WTC11 (cell line): ENCODE results near the gene EEF2KMT. TPM values are rescaled to one million over a fixed set of nuclear protein-coding genes. Genes with fewer than 3 reads are reported as not detected.

Source experiments
- ATAC-seq: fragments of 200-7000 bp; cut with Tn5 transposase; 2 replicates; pipeline ENCODE4 v1.10.0; 2021; ENCODE audit warnings: mild to moderate bottlenecking, moderate library complexity
- CTCF ChIA-PET: fragments of 300-600 bp; sonication (Branson Sonifier 250); formaldehyde crosslinking; loops from one replicate; lab custom pipeline; 2021; ENCODE audit warnings: antibody characterized with exemption; lab: Charles Lee
- POLR2A ChIA-PET: fragments of 350-600 bp; sonication (Branson Sonifier 250); formaldehyde crosslinking; loops from one replicate; lab custom pipeline; 2021; ENCODE audit warnings: antibody characterized with exemption; lab: Charles Lee
- DNase-seq: peaks from one replicate; pipeline ENCODE4 v3.0.0; 2021; ENCODE audit warnings: low spot score
- H3K27ac Mint-ChIP-seq: 2 replicates; pipeline ENCODE4 v1.8.0; 2021; ENCODE audit warnings: mixed read lengths
- H3K27me3 Mint-ChIP-seq: 2 replicates; pipeline ENCODE4 v1.8.0; 2021; ENCODE audit warnings: low read depth, mild to moderate bottlenecking, moderate library complexity, mixed read lengths
- H3K36me3 Mint-ChIP-seq: 2 replicates; pipeline ENCODE4 v1.8.0; 2021; ENCODE audit warnings: mixed read lengths
- H3K4me1 Mint-ChIP-seq: 2 replicates; pipeline ENCODE4 v1.8.0; 2022; ENCODE audit warnings: mixed read lengths
- H3K4me3 Mint-ChIP-seq: 2 replicates; pipeline ENCODE4 v1.8.0; 2021; ENCODE audit warnings: mild to moderate bottlenecking, moderate library complexity, mixed read lengths
- H3K9me3 Mint-ChIP-seq: 2 replicates; pipeline ENCODE4 v1.8.0; 2021; ENCODE audit warnings: mixed read lengths
- ATF1 ChIP-seq: sonication (generic); formaldehyde crosslinking; IDR thresholded peaks from 2 replicates; pipeline ENCODE4 v1.8.1; 2023; ENCODE audit warnings: mild to moderate bottlenecking, moderate library complexity, missing genetic modification reagents
- ETV6 ChIP-seq: sonication (generic); formaldehyde crosslinking; IDR thresholded peaks from 2 replicates; pipeline ENCODE4 v1.8.1; 2022; ENCODE audit warnings: mild to moderate bottlenecking, missing genetic modification reagents
- FOXJ3 ChIP-seq: sonication (generic); formaldehyde crosslinking; IDR thresholded peaks from 2 replicates; pipeline ENCODE4 v1.9.0; 2021; ENCODE audit warnings: missing genetic modification reagents, mild to moderate bottlenecking, borderline replicate concordance
- GTF2I ChIP-seq: fragments of 250-450 bp; sonication (Bioruptor Pico); conservative IDR thresholded peaks from 2 replicates; pipeline ENCODE4 v1.4.0; 2021; ENCODE audit warnings: mild to moderate bottlenecking
- JAZF1 ChIP-seq: fragments of 250-450 bp; sonication (Bioruptor Pico); IDR thresholded peaks from 2 replicates; pipeline ENCODE4 v1.9.0; 2021; ENCODE audit warnings: moderate library complexity, mild to moderate bottlenecking, inconsistent platforms
- JUN ChIP-seq: sonication (generic); formaldehyde crosslinking; IDR thresholded peaks from 2 replicates; pipeline ENCODE4 v1.8.0; 2023; ENCODE audit warnings: mild to moderate bottlenecking, missing genetic modification reagents
- NR2C2 ChIP-seq: sonication (generic); formaldehyde crosslinking; IDR thresholded peaks from 2 replicates; pipeline ENCODE4 v1.8.0; 2022; ENCODE audit warnings: mild to moderate bottlenecking, missing genetic modification reagents
- OVOL2 ChIP-seq: fragments of 250-450 bp; sonication (Bioruptor Pico); IDR thresholded peaks from 2 replicates; pipeline ENCODE4 v1.9.0; 2021; ENCODE audit warnings: mild to moderate bottlenecking, borderline replicate concordance
- SP1 ChIP-seq: sonication (generic); formaldehyde crosslinking; conservative IDR thresholded peaks from 2 replicates; pipeline ENCODE4 v1.8.1; 2022; ENCODE audit warnings: missing genetic modification reagents
- ZNF232 ChIP-seq: sonication (generic); formaldehyde crosslinking; IDR thresholded peaks from 2 replicates; pipeline ENCODE4 v1.8.0; 2022; ENCODE audit warnings: mild to moderate bottlenecking, missing genetic modification reagents
- ZNF263 ChIP-seq: sonication (generic); formaldehyde crosslinking; IDR thresholded peaks from 2 replicates; pipeline ENCODE4 v1.8.1; 2022; ENCODE audit warnings: low read depth, mild to moderate bottlenecking, moderate library complexity, missing genetic modification reagents
- ZNF671 ChIP-seq: fragments of 250-450 bp; sonication (Bioruptor Pico); IDR thresholded peaks from 2 replicates; pipeline ENCODE4 v1.8.0; 2021; ENCODE audit warnings: mild to moderate bottlenecking
- total RNA-seq: library from RNA; stranded (reverse); gene quantifications from 3 replicates; pipeline ENCODE4 v1.2.3, GENCODE V29; 2021
- TF ChIP-seq, protein P1 (sequence below): sonication (generic); formaldehyde crosslinking; IDR thresholded peaks from 2 replicates; pipeline ENCODE4 v1.8.1; 2022; ENCODE audit warnings: missing genetic modification reagents, borderline replicate concordance
- TF ChIP-seq, protein P2 (sequence below): sonication (generic); formaldehyde crosslinking; IDR thresholded peaks from 2 replicates; pipeline ENCODE4 v1.8.0; 2022; ENCODE audit warnings: mild to moderate bottlenecking, missing genetic modification reagents
- TF ChIP-seq, protein P3 (sequence below): fragments of 250-450 bp; sonication (Bioruptor Pico); IDR thresholded peaks from 2 replicates; pipeline ENCODE4 v1.9.0; 2021; ENCODE audit warnings: mild to moderate bottlenecking, borderline replicate concordance
- TF ChIP-seq, protein P4 (sequence below): fragments of 250-450 bp; sonication (Bioruptor Pico); IDR thresholded peaks from 2 replicates; pipeline ENCODE4 v1.9.0; 2021; ENCODE audit warnings: moderate library complexity, mild to moderate bottlenecking, inconsistent platforms, borderline replicate concordance
- TF ChIP-seq, protein P5 (sequence below): sonication (generic); formaldehyde crosslinking; IDR thresholded peaks from 2 replicates; pipeline ENCODE4 v1.8.1; 2022; ENCODE audit warnings: mild to moderate bottlenecking, moderate library complexity, missing genetic modification reagents
- TF ChIP-seq, protein P6 (sequence below): fragments of 250-450 bp; sonication (Bioruptor Pico); IDR thresholded peaks from 2 replicates; pipeline ENCODE4 v1.9.0; 2021; ENCODE audit warnings: mild to moderate bottlenecking

The EEF2KMT gene
- total RNA-seq, 1 experiment from 2014 or later = 19.6 TPM

DNA sequence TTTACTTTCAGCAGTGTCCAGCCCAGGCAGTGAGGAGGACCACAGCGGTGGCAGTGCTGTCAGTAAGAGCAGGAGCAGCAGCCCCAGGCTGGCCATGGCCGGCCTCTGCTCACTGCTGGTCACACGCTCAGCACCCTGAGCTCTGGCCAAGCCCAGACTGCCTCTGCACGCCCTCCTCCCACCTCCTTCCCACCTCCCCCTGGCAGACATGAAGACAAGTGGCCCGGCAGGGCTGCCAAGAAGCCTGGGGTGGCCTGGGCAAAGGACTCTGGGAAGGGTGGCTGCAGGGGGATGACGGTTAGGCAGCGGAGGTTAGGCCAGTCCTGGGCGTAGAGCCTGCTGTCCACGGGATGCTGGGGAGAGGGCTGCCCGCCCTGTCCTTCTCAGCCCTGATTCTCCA is 31.8 kb downstream of the EEF2KMT start, which contains the start of gene C16orf89:
Gene C16orf89, minus strand, starts transcription at position 144 of the 400 bp plus-strand sequence. Its CDS starts 48 bp downstream, at position 96.
- H3K27me3 Mint-ChIP-seq = peaks cover 3% of the 10 kb centered on the region
- DNase-seq (no peak), ATAC-seq (no peak)
- no peak for TF ChIP-seq ATF1 (CRISPR knock-in tag)
- TF ChIP-seq OVOL2 (CRISPR knock-in tag) = no peak
- no peak for TF ChIP-seq NR2C2 (CRISPR knock-in tag)
- TF ChIP-seq, protein P1, sequence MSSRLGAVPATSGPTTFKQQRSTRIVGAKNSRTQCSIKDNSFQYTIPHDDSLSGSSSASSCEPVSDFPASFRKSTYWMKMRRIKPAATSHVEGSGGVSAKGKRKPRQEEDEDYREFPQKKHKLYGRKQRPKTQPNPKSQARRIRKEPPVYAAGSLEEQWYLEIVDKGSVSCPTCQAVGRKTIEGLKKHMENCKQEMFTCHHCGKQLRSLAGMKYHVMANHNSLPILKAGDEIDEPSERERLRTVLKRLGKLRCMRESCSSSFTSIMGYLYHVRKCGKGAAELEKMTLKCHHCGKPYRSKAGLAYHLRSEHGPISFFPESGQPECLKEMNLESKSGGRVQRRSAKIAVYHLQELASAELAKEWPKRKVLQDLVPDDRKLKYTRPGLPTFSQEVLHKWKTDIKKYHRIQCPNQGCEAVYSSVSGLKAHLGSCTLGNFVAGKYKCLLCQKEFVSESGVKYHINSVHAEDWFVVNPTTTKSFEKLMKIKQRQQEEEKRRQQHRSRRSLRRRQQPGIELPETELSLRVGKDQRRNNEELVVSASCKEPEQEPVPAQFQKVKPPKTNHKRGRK (CRISPR knock-in tag) = no peak
- TF ChIP-seq GTF2I (CRISPR knock-in tag) = no peak
- TF ChIP-seq, protein P2, sequence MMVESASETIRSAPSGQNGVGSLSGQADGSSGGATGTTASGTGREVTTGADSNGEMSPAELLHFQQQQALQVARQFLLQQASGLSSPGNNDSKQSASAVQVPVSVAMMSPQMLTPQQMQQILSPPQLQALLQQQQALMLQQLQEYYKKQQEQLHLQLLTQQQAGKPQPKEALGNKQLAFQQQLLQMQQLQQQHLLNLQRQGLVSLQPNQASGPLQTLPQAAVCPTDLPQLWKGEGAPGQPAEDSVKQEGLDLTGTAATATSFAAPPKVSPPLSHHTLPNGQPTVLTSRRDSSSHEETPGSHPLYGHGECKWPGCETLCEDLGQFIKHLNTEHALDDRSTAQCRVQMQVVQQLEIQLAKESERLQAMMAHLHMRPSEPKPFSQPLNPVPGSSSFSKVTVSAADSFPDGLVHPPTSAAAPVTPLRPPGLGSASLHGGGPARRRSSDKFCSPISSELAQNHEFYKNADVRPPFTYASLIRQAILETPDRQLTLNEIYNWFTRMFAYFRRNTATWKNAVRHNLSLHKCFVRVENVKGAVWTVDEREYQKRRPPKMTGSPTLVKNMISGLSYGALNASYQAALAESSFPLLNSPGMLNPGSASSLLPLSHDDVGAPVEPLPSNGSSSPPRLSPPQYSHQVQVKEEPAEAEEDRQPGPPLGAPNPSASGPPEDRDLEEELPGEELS (CRISPR knock-in tag) = no peak
- no peak for TF ChIP-seq ZNF263
- TF ChIP-seq, protein P3, sequence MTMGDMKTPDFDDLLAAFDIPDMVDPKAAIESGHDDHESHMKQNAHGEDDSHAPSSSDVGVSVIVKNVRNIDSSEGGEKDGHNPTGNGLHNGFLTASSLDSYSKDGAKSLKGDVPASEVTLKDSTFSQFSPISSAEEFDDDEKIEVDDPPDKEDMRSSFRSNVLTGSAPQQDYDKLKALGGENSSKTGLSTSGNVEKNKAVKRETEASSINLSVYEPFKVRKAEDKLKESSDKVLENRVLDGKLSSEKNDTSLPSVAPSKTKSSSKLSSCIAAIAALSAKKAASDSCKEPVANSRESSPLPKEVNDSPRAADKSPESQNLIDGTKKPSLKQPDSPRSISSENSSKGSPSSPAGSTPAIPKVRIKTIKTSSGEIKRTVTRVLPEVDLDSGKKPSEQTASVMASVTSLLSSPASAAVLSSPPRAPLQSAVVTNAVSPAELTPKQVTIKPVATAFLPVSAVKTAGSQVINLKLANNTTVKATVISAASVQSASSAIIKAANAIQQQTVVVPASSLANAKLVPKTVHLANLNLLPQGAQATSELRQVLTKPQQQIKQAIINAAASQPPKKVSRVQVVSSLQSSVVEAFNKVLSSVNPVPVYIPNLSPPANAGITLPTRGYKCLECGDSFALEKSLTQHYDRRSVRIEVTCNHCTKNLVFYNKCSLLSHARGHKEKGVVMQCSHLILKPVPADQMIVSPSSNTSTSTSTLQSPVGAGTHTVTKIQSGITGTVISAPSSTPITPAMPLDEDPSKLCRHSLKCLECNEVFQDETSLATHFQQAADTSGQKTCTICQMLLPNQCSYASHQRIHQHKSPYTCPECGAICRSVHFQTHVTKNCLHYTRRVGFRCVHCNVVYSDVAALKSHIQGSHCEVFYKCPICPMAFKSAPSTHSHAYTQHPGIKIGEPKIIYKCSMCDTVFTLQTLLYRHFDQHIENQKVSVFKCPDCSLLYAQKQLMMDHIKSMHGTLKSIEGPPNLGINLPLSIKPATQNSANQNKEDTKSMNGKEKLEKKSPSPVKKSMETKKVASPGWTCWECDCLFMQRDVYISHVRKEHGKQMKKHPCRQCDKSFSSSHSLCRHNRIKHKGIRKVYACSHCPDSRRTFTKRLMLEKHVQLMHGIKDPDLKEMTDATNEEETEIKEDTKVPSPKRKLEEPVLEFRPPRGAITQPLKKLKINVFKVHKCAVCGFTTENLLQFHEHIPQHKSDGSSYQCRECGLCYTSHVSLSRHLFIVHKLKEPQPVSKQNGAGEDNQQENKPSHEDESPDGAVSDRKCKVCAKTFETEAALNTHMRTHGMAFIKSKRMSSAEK = no peak
- H3K9me3 Mint-ChIP-seq = no peaks in the 10 kb centered on the region
- H3K27ac Mint-ChIP-seq = no peak within 1 kb of the TSS
- ChIA-PET CTCF (interaction anchor here (1.0 to 1.2 kb wide), 2 partner anchors 7 to 9 kb away, joined by 3 to 5 read pairs; no protein-coding TSS in a partner anchor), POLR2A (no interaction called here)
- no peak within 1 kb of the TSS for H3K4me3 Mint-ChIP-seq
- H3K4me1 Mint-ChIP-seq = peaks cover 3% of the 10 kb centered on the region; the same call in 1 of the 2 replicates
- no peaks in the 10 kb centered on the region for H3K36me3 Mint-ChIP-seq

DNA sequence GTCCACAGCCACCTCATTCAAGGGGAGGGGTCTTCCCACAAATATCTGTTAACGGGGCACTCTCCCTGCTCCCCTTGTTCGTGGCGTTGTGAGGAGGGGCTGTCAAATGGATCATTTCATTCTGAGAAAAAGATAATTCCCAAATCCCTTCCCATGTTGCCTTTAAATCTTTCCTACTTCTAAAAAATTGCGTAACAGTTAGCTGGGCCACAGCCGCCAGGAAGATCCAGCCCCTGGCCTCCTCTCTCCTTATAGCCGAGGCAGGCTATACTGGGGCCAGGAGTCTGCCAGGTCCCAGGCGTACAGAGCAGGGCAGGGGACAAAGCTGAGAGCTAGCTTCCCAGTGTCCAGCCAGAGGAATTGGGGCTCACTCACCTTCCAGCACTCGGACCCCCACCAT is 32.3 kb downstream of the EEF2KMT start:
- ATAC-seq (no peak), DNase-seq (no peak)
- POLR2A ChIA-PET = no interaction called here
- Mint-ChIP-seq H3K27me3 (peaks cover 3% of the 10 kb centered on the region), H3K9me3 (no peaks in the 10 kb centered on the region), H3K27ac (no peak overlapping the region), H3K36me3 (no peaks in the 10 kb centered on the region), H3K4me1 (peaks cover 5% of the 10 kb centered on the region), H3K4me3 (no peak overlapping the region)
- CTCF ChIA-PET = interaction anchor here (1.0 kb wide), 1 partner anchor 9 kb away, joined by 3 read pairs; no protein-coding TSS in a partner anchor
- TF ChIP-seq JAZF1 (CRISPR knock-in tag) = no peak
- TF ChIP-seq, protein P4, sequence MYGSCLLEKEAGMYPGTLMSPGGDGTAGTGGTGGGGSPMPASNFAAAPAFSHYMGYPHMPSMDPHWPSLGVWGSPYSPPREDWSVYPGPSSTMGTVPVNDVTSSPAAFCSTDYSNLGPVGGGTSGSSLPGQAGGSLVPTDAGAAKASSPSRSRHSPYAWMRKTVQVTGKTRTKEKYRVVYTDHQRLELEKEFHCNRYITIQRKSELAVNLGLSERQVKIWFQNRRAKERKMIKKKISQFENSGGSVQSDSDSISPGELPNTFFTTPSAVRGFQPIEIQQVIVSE (CRISPR knock-in tag) = no peak
- TF ChIP-seq JUN (CRISPR knock-in tag) = no peak
- no peak for TF ChIP-seq OVOL2 (CRISPR knock-in tag)
- no peak for TF ChIP-seq ETV6 (CRISPR knock-in tag)
- no peak for TF ChIP-seq SP1 (CRISPR knock-in tag)
- TF ChIP-seq, protein P5, sequence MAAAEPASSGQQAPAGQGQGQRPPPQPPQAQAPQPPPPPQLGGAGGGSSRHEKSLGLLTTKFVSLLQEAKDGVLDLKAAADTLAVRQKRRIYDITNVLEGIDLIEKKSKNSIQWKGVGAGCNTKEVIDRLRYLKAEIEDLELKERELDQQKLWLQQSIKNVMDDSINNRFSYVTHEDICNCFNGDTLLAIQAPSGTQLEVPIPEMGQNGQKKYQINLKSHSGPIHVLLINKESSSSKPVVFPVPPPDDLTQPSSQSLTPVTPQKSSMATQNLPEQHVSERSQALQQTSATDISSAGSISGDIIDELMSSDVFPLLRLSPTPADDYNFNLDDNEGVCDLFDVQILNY (CRISPR knock-in tag) = no peak
- TF ChIP-seq ZNF671 (CRISPR knock-in tag) = no peak
- no peak for TF ChIP-seq FOXJ3 (CRISPR knock-in tag)
- TF ChIP-seq, protein P3 = no peak
- no peak for TF ChIP-seq ZNF232 (CRISPR knock-in tag)
- TF ChIP-seq, protein P6, sequence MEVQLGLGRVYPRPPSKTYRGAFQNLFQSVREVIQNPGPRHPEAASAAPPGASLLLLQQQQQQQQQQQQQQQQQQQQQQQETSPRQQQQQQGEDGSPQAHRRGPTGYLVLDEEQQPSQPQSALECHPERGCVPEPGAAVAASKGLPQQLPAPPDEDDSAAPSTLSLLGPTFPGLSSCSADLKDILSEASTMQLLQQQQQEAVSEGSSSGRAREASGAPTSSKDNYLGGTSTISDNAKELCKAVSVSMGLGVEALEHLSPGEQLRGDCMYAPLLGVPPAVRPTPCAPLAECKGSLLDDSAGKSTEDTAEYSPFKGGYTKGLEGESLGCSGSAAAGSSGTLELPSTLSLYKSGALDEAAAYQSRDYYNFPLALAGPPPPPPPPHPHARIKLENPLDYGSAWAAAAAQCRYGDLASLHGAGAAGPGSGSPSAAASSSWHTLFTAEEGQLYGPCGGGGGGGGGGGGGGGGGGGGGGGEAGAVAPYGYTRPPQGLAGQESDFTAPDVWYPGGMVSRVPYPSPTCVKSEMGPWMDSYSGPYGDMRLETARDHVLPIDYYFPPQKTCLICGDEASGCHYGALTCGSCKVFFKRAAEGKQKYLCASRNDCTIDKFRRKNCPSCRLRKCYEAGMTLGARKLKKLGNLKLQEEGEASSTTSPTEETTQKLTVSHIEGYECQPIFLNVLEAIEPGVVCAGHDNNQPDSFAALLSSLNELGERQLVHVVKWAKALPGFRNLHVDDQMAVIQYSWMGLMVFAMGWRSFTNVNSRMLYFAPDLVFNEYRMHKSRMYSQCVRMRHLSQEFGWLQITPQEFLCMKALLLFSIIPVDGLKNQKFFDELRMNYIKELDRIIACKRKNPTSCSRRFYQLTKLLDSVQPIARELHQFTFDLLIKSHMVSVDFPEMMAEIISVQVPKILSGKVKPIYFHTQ (CRISPR knock-in tag) = no peak
